ENCODE data around the gene BMP5.

BMP5 gene

DNA sequence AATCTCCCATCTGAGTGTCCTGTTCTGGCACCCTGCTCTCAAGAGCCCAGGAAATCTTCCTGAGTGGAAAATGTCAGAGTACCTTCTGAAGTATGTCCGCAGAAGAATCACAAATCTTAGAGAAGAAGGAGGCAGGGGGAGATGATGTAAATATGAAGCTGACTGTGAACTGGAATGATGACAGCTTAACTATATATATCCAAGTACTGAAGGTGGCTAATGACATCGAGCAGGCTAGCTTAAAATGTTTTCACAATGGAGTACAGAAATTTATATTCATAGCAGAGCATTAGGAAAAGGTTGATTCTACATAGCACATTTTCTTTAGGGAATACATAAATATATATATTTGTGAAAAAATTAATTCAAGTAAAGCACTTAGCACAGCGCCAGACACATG lies 64.3 kb downstream of the BMP5 start:
- H3K36me3 ChIP-seq (ENCODE audit: low read length) = no peaks in the 10 kb centered on the region; the same call in 1 of the 2 replicates
- no peak overlapping the region for H3K4me3 ChIP-seq (ENCODE audit: insufficient read depth, low read length, poor library complexity, severe bottlenecking)
- no peaks in the 10 kb centered on the region for H3K9me2 ChIP-seq (replicated peaks; ENCODE audit: insufficient read depth, low read length)
- no peaks in the 10 kb centered on the region for H3F3A ChIP-seq (ENCODE audit: insufficient read depth)
- TF ChIP-seq, protein P1, sequence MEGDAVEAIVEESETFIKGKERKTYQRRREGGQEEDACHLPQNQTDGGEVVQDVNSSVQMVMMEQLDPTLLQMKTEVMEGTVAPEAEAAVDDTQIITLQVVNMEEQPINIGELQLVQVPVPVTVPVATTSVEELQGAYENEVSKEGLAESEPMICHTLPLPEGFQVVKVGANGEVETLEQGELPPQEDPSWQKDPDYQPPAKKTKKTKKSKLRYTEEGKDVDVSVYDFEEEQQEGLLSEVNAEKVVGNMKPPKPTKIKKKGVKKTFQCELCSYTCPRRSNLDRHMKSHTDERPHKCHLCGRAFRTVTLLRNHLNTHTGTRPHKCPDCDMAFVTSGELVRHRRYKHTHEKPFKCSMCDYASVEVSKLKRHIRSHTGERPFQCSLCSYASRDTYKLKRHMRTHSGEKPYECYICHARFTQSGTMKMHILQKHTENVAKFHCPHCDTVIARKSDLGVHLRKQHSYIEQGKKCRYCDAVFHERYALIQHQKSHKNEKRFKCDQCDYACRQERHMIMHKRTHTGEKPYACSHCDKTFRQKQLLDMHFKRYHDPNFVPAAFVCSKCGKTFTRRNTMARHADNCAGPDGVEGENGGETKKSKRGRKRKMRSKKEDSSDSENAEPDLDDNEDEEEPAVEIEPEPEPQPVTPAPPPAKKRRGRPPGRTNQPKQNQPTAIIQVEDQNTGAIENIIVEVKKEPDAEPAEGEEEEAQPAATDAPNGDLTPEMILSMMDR (IDR thresholded peaks at IDR 0.05; ENCODE audit: insufficient read depth, low read length, poor library complexity, severe bottlenecking) = no peak
- no peak overlapping the region for H3K4me2 ChIP-seq (ENCODE audit: low read depth, low read length, poor library complexity, severe bottlenecking)
- H2AFZ ChIP-seq (ENCODE audit: low read depth, low read length, severe bottlenecking) = no peak overlapping the region
- H3K9ac ChIP-seq (ENCODE audit: low read length) = no peak overlapping the region
- H3K9me3 ChIP-seq (ENCODE audit: insufficient read depth, low read length) = no peaks in the 10 kb centered on the region
- no peaks in the 10 kb centered on the region for H3K79me2 ChIP-seq (ENCODE audit: insufficient read depth, low read length)
- H3K27ac ChIP-seq (ENCODE audit: low read depth, low read length) = no peak overlapping the region
- H4K20me1 ChIP-seq (ENCODE audit: low read depth, low read length) = no peaks in the 10 kb centered on the region
- no peaks in the 10 kb centered on the region for H3K27me3 ChIP-seq (ENCODE audit: low read length)

GRCh38 chr6:55802259-55802658 lies 73.1 kb downstream of the BMP5 start:
- no peak overlapping the region for H2AFZ ChIP-seq (ENCODE audit: low read depth, low read length, severe bottlenecking)

GRCh38 chr6:55798571-55798970 lies 76.8 kb downstream of the BMP5 start:
- H3K36me3 ChIP-seq (ENCODE audit: low read length) = no peaks in the 10 kb centered on the region
- no peak overlapping the region for H3K9ac ChIP-seq (ENCODE audit: low read length)
- H3K27me3 ChIP-seq (ENCODE audit: low read length) = peaks cover 5% of the 10 kb centered on the region; the same call in 1 of the 2 replicates
- H3K9me2 ChIP-seq (replicated peaks; ENCODE audit: insufficient read depth, low read length) = no peaks in the 10 kb centered on the region
- no peaks in the 10 kb centered on the region for H3F3A ChIP-seq (ENCODE audit: insufficient read depth)
- no peaks in the 10 kb centered on the region for H3K79me2 ChIP-seq (ENCODE audit: insufficient read depth, low read length)
- no peaks in the 10 kb centered on the region for H3K9me3 ChIP-seq (ENCODE audit: insufficient read depth, low read length)
- no peak for TF ChIP-seq EZH2phosphoT487 (conservative IDR thresholded peaks at IDR 0.05; ENCODE audit: low read length)
- TF ChIP-seq, protein P1 (IDR thresholded peaks at IDR 0.05; ENCODE audit: insufficient read depth, low read length, poor library complexity, severe bottlenecking) = no peak
- H2AFZ ChIP-seq (ENCODE audit: low read depth, low read length, severe bottlenecking) = no peak overlapping the region
- H4K20me1 ChIP-seq (ENCODE audit: low read depth, low read length) = no peaks in the 10 kb centered on the region
- no peak overlapping the region for H3K4me3 ChIP-seq (ENCODE audit: insufficient read depth, low read length, poor library complexity, severe bottlenecking)
- no peak overlapping the region for H3K27ac ChIP-seq (ENCODE audit: low read depth, low read length)
- H3K4me2 ChIP-seq (ENCODE audit: low read depth, low read length, poor library complexity, severe bottlenecking) = no peak overlapping the region

More at GRCh38 chr6:55802259-55802658, 73.1 kb downstream of the BMP5 start:
- no peaks in the 10 kb centered on the region for H3K9me3 ChIP-seq (ENCODE audit: insufficient read depth, low read length)
- no peaks in the 10 kb centered on the region for H4K20me1 ChIP-seq (ENCODE audit: low read depth, low read length)
- H3F3A ChIP-seq (ENCODE audit: insufficient read depth) = no peaks in the 10 kb centered on the region
- no peak overlapping the region for H3K4me3 ChIP-seq (ENCODE audit: insufficient read depth, low read length, poor library complexity, severe bottlenecking)
- no peak overlapping the region for H3K9ac ChIP-seq (ENCODE audit: low read length)
- H3K27me3 ChIP-seq (ENCODE audit: low read length) = no peaks in the 10 kb centered on the region
- no peak overlapping the region for H3K4me2 ChIP-seq (ENCODE audit: low read depth, low read length, poor library complexity, severe bottlenecking)
- H3K79me2 ChIP-seq (ENCODE audit: insufficient read depth, low read length) = no peaks in the 10 kb centered on the region
- no peaks in the 10 kb centered on the region for H3K9me2 ChIP-seq (replicated peaks; ENCODE audit: insufficient read depth, low read length)
- no peak overlapping the region for H3K27ac ChIP-seq (ENCODE audit: low read depth, low read length)
- no peak for TF ChIP-seq EZH2phosphoT487 (conservative IDR thresholded peaks at IDR 0.05; ENCODE audit: low read length)
- TF ChIP-seq, protein P1 (IDR thresholded peaks at IDR 0.05; ENCODE audit: insufficient read depth, low read length, poor library complexity, severe bottlenecking) = no peak
- H3K36me3 ChIP-seq (ENCODE audit: low read length) = no peaks in the 10 kb centered on the region
